ENCODE results near the gene DNMT3A.

The DNMT3A gene

GRCh38 chr2:25262288-25262687 is 79.4 kb downstream of the DNMT3A start:
- no peak for DNase-seq (ENCODE audit: extremely low read depth in 1 of 2, low read depth in 1 of 2)

- DNase-seq (ENCODE audit: extremely low read depth in 1 of 2, low read depth in 1 of 2): no peak
These were observed 82.0 kb downstream of the DNMT3A start for GRCh38 chr2:25259737-25260124.

- no peak for DNase-seq (ENCODE audit: extremely low read depth in 1 of 2, low read depth in 1 of 2)
These were observed 82.6 kb downstream of the DNMT3A start for GRCh38 chr2:25258847-25259736.

GRCh38 chr2:25257931-25258846 is 83.5 kb downstream of the DNMT3A start:
- no peak for DNase-seq (ENCODE audit: extremely low read depth in 1 of 2, low read depth in 1 of 2)

GRCh38 chr2:25257032-25257552 is 84.6 kb downstream of the DNMT3A start:
- DNase-seq (ENCODE audit: extremely low read depth in 1 of 2, low read depth in 1 of 2): no peak

GRCh38 chr2:25256488-25256875 is 85.2 kb downstream of the DNMT3A start:
- DNase-seq (ENCODE audit: extremely low read depth in 1 of 2, low read depth in 1 of 2): no peak

- DNase-seq (ENCODE audit: extremely low read depth in 1 of 2, low read depth in 1 of 2): no peak
These were observed 85.8 kb downstream of the DNMT3A start for GRCh38 chr2:25255745-25256487.

GRCh38 chr2:25254961-25255360 is 86.8 kb downstream of the DNMT3A start:
- no peak for DNase-seq (ENCODE audit: extremely low read depth in 1 of 2, low read depth in 1 of 2)

- DNase-seq (ENCODE audit: extremely low read depth in 1 of 2, low read depth in 1 of 2): no peak
These were observed 88.5 kb downstream of the DNMT3A start for GRCh38 chr2:25253153-25253626.

- DNase-seq (ENCODE audit: extremely low read depth in 1 of 2, low read depth in 1 of 2): no peak
These were observed 89.2 kb downstream of the DNMT3A start for GRCh38 chr2:25252291-25253152.

GRCh38 chr2:25251422-25252273 is 90.1 kb downstream of the DNMT3A start:
- no peak for DNase-seq (ENCODE audit: extremely low read depth in 1 of 2, low read depth in 1 of 2)

- no peak for DNase-seq (ENCODE audit: extremely low read depth in 1 of 2, low read depth in 1 of 2)
These were observed 90.7 kb downstream of the DNMT3A start for GRCh38 chr2:25251071-25251421.

- no peak for DNase-seq (ENCODE audit: extremely low read depth in 1 of 2, low read depth in 1 of 2)
These were observed 91.2 kb downstream of the DNMT3A start for GRCh38 chr2:25250331-25251070.

GRCh38 chr2:25249785-25250184 is 91.9 kb downstream of the DNMT3A start:
- DNase-seq (ENCODE audit: extremely low read depth in 1 of 2, low read depth in 1 of 2): no peak

GRCh38 chr2:25247792-25248512 is 93.8 kb downstream of the DNMT3A start:
- DNase-seq (ENCODE audit: extremely low read depth in 1 of 2, low read depth in 1 of 2): no peak

GRCh38 chr2:25246558-25247290 is 95.0 kb downstream of the DNMT3A start:
- DNase-seq (ENCODE audit: extremely low read depth in 1 of 2, low read depth in 1 of 2): no peak

GRCh38 chr2:25246001-25246400 is 95.7 kb downstream of the DNMT3A start:
- DNase-seq (ENCODE audit: extremely low read depth in 1 of 2, low read depth in 1 of 2): no peak

Measured in activated CD8-positive, alpha-beta memory T cell treated with anti-CD3 and anti-CD28 coated beads for 1 hour (primary cell).